Nucleus accumbens (tissue), 56 donors: ENCODE data around the gene RAI1.
"Not testable (repeated sequence)": the region's sequence is repeated elsewhere in the genome, so short reads cannot be mapped to it uniquely, and the experiment has no call there.

Source experiments
- DNase-seq, 56 donors: peaks; one replicate each; lab custom pipeline; 2025; lab: John Stamatoyannopoulos, UW

Gene RAI1

GRCh38 chr17:17664064-17664452 is 17.2 kb upstream of the RAI1 start:
- no peak for DNase-seq

- no peak for DNase-seq
Observed at GRCh38 chr17:17665255-17665654, 16.0 kb upstream of the RAI1 start.

- DNase-seq: no peak
Observed at GRCh38 chr17:17666111-17666714, 15.0 kb upstream of the RAI1 start.

GRCh38 chr17:17667231-17667630 is 14.0 kb upstream of the RAI1 start:
- DNase-seq: no peak

GRCh38 chr17:17667947-17668346 is 13.3 kb upstream of the RAI1 start:
- no peak for DNase-seq

GRCh38 chr17:17668358-17668757 is 12.9 kb upstream of the RAI1 start:
- DNase-seq: no peak

GRCh38 chr17:17668775-17669579 is 12.3 kb upstream of the RAI1 start:
- no peak for DNase-seq

GRCh38 chr17:17669580-17670235 is 11.6 kb upstream of the RAI1 start:
- DNase-seq: no peak

GRCh38 chr17:17670701-17671305 is 10.5 kb upstream of the RAI1 start:
- DNase-seq: no peak

GRCh38 chr17:17671369-17672129 is 9.7 kb upstream of the RAI1 start:
- no peak for DNase-seq

GRCh38 chr17:17672453-17673368 is 8.5 kb upstream of the RAI1 start:
- no peak for DNase-seq

GRCh38 chr17:17675416-17675815 is 5.8 kb upstream of the RAI1 start:
- DNase-seq: no peak

GRCh38 chr17:17675925-17676534 is 5.2 kb upstream of the RAI1 start:
- DNase-seq: no peak

GRCh38 chr17:17676752-17677151 is 4.5 kb upstream of the RAI1 start:
- no peak for DNase-seq

GRCh38 chr17:17677299-17678040 is 3.8 kb upstream of the RAI1 start:
- DNase-seq: no peak

GRCh38 chr17:17678063-17678699 is 3.1 kb upstream of the RAI1 start:
- not testable (repeated sequence) for DNase-seq

- no peak for DNase-seq
Observed at GRCh38 chr17:17679243-17679642, 2.0 kb upstream of the RAI1 start.

- DNase-seq: no peak
Observed at GRCh38 chr17:17679748-17680147, 1.5 kb upstream of the RAI1 start.
